Fibroblast of lung (primary cell): ENCODE data around the gene PDZD2. TPM values are rescaled to one million over a fixed set of nuclear protein-coding genes. Genes with fewer than 3 reads are reported as not detected.

Experiments used
- DNase-seq, 2 donors: peaks; one replicate each; pipeline versions ENCODE4 v3.0.0 to v3.0.0-alpha.2; 2010; ENCODE audit warnings: low read depth in 2 of 2
- H2AFZ ChIP-seq: 2 replicates; pipeline ENCODE4 v1.5.1; 2012; ENCODE audit warnings: low read length, control low read depth, inconsistent platforms
- H3K27ac ChIP-seq: 2 replicates; pipeline ENCODE4 v1.5.1; 2011; ENCODE audit warnings: low read length, control low read depth; ENCODE audit not compliant: insufficient read depth
- H3K27me3 ChIP-seq: 2 replicates; pipeline ENCODE4 v1.5.1; 2011; ENCODE audit warnings: mild to moderate bottlenecking, low read length; ENCODE audit not compliant: control insufficient read depth, insufficient read depth
- H3K36me3 ChIP-seq: 2 replicates; pipeline ENCODE4 v1.5.1; 2011; ENCODE audit warnings: low read length; ENCODE audit not compliant: control insufficient read depth, insufficient read depth
- H3K4me1 ChIP-seq: 2 replicates; pipeline ENCODE4 v1.5.1; 2011; ENCODE audit warnings: low read length; ENCODE audit not compliant: control insufficient read depth, insufficient read depth; ENCODE audit errors: extremely low read depth
- H3K4me2 ChIP-seq: 2 replicates; pipeline ENCODE4 v1.5.1; 2011; ENCODE audit warnings: low read length, control low read depth; ENCODE audit not compliant: insufficient read depth; ENCODE audit errors: extremely low read depth
- H3K4me3 ChIP-seq, 4 experiments: fragments of 200-600 bp in 1 of 4; sonication (generic) in 1 of 4; replicated peaks in 1 of 4; 2 replicates each; pipeline ENCODE4 v1.5.1; 2011 to 2016; ENCODE audit warnings: low read length in 4 of 4, low read depth in 3 of 4, mild to moderate bottlenecking in 3 of 4, control low read depth in 2 of 4, inconsistent platforms in 1 of 4, mixed read lengths in 1 of 4; ENCODE audit not compliant: insufficient read depth in 1 of 4; ENCODE audit errors: control extremely low read depth in 1 of 4
- H3K79me2 ChIP-seq: 2 replicates; pipeline ENCODE4 v1.5.1; 2012; ENCODE audit warnings: mild to moderate bottlenecking, low read length, inconsistent platforms; ENCODE audit not compliant: control insufficient read depth, insufficient read depth
- H3K9ac ChIP-seq: 2 replicates; pipeline ENCODE4 v1.5.1; 2011; ENCODE audit warnings: mild to moderate bottlenecking, low read length, control low read depth; ENCODE audit not compliant: insufficient read depth
- H3K9me3 ChIP-seq: 2 replicates; pipeline ENCODE4 v1.5.1; 2012; ENCODE audit warnings: low read depth, low read length; ENCODE audit not compliant: control insufficient read depth, insufficient read depth
- H4K20me1 ChIP-seq: 2 replicates; pipeline ENCODE4 v1.5.1; 2011; ENCODE audit warnings: low read length; ENCODE audit not compliant: control insufficient read depth, insufficient read depth; ENCODE audit errors: extremely low read depth
- EZH2 ChIP-seq: IDR thresholded peaks from 2 replicates; pipeline ENCODE4 v1.5.1; 2012; ENCODE audit warnings: low read length, control low read depth, mild to moderate bottlenecking; ENCODE audit errors: missing control alignments
- polyA plus RNA-seq, 2 donors: library from polyadenylated mRNA; depleted of rRNA in 1 of 2; stranded (reverse) in 1 of 2; unstranded in 1 of 2; fragments of >200 nt; gene quantifications; 2 replicates each; pipeline ENCODE4 v1.2.1, GENCODE V29; 2011 to 2012; ENCODE audit warnings: missing spikeins in 1 of 2
- total RNA-seq: library from RNA; depleted of rRNA; stranded (reverse); fragments of >200 nt; gene quantifications from 2 replicates; pipeline ENCODE4 v1.2.1, GENCODE V29; 2014
- TF ChIP-seq, protein P1 (sequence below), 2 donors: IDR thresholded peaks in 1 of 2; conservative IDR thresholded peaks in 1 of 2; 1 replicate in 1 of 2; 2 replicates in 1 of 2; pipeline ENCODE4 v1.5.1; 2011 to 2012; ENCODE audit warnings: low read length in 2 of 2, control low read depth in 1 of 2, inconsistent platforms in 1 of 2, low read depth in 1 of 2, mild to moderate bottlenecking in 1 of 2

The PDZD2 gene
- total and polyA plus RNA-seq, 2 donors (not counting 1 experiment from before 2014, with no cell fraction given), result 0.33 to 0.40 TPM

DNA sequence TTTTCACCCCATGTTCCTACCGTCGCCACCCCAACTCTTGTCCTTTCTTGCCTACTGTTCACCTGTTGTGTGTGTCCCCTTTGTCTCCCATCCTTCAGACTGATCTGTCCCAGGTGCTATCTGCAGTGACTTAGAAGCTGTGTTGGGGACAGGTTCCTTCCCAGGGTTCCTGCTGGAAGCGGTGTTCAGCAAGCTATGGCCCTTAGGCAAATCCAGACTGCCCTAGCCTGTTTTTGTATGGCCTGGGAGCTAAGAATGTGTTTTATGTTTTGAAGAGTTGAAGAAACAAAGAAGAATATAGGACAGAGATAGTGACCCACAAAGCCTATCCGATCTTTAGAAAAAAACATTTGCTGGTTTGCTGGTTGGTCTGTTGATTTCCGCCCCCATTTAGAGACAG lies 298.8 kb downstream of the PDZD2 start:
- Histone ChIP-seq H3K9me3 (no peaks in the 10 kb centered on the region), H3K4me3 (no peak overlapping the region), H3K36me3 (no peaks in the 10 kb centered on the region), H3K4me1 (peaks cover 3% of the 10 kb centered on the region), H3K9ac (no peak overlapping the region), H3K4me2 (no peak overlapping the region), H3K27ac (no peak overlapping the region), H3K27me3 (peaks cover 5% of the 10 kb centered on the region), H2AFZ (no peak overlapping the region), H3K79me2 (no peaks in the 10 kb centered on the region), H4K20me1 (no peaks in the 10 kb centered on the region)
- TF ChIP-seq, protein P1, sequence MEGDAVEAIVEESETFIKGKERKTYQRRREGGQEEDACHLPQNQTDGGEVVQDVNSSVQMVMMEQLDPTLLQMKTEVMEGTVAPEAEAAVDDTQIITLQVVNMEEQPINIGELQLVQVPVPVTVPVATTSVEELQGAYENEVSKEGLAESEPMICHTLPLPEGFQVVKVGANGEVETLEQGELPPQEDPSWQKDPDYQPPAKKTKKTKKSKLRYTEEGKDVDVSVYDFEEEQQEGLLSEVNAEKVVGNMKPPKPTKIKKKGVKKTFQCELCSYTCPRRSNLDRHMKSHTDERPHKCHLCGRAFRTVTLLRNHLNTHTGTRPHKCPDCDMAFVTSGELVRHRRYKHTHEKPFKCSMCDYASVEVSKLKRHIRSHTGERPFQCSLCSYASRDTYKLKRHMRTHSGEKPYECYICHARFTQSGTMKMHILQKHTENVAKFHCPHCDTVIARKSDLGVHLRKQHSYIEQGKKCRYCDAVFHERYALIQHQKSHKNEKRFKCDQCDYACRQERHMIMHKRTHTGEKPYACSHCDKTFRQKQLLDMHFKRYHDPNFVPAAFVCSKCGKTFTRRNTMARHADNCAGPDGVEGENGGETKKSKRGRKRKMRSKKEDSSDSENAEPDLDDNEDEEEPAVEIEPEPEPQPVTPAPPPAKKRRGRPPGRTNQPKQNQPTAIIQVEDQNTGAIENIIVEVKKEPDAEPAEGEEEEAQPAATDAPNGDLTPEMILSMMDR (conservative IDR thresholded peaks at IDR 0.05 in 1 of 2, IDR thresholded peaks at IDR 0.05 in 1 of 2; ENCODE audit: low read depth in 1 of 2, low read length in 2 of 2), result no peak
- TF ChIP-seq EZH2, result no peak
- DNase-seq, result no peak

DNA sequence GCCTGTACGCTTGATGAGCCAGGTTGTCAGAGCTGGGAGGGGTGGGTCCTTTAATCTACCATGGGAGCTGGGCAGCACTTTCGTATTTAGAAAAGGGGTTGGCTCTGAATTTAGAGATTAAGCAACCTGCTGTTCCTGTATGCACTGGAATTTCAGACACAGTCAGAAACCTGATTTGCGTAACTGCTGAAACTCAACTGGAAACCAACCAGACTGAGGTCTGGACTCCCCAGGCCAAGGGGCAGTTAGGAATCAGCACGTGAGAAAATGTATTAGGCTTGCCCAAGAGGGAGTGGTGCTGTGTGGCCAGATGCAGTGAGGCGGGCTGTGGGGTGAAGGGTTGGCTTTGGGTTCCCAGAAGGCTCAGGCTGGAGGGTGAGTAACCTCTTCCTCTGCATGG lies 300.2 kb downstream of the PDZD2 start:
- DNase-seq, result peak in 1 of 2 donors; percentile 17
- Histone ChIP-seq H3K9ac (no peak overlapping the region), H3K9me3 (no peaks in the 10 kb centered on the region), H3K4me3 (no peak overlapping the region), H2AFZ (no peak overlapping the region), H3K27ac (no peak overlapping the region), H4K20me1 (no peaks in the 10 kb centered on the region), H3K27me3 (peaks cover 5% of the 10 kb centered on the region), H3K36me3 (no peaks in the 10 kb centered on the region), H3K79me2 (no peaks in the 10 kb centered on the region), H3K4me1 (peaks cover 3% of the 10 kb centered on the region), H3K4me2 (no peak overlapping the region)
- TF ChIP-seq EZH2, result no peak
- TF ChIP-seq, protein P1 (conservative IDR thresholded peaks at IDR 0.05 in 1 of 2, IDR thresholded peaks at IDR 0.05 in 1 of 2; ENCODE audit: low read depth in 1 of 2, low read length in 2 of 2), result no peak

DNA sequence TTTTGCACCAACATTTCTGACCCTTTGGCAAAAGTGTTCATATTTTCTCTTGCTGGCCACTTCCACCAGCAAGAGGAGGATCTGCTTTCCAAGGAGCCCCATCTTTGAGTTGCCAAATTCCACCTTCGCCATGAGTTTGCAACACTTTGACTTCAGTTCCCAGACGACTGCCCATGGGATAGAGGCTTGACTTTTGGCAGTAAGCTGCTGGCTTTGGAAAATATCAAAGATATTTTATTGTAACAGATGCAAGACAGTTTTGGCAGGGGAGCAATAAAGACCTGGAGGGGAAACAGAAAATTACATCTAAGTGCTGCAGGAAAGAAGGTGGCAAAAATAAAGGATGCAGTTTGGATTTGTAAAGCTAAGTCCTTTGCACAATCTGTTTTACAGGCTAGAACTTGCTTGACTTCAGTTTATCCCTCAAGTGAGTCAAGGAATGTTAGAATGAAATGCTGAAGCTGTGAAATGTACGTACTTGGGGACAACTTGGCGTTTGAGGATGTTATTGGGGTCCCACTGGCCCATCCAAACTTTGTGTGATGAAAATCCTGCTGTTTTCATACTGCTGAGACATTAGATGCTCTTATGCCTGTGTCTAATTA lies 302.3 kb downstream of the PDZD2 start:
- Histone ChIP-seq H3K4me2 (no peak overlapping the region), H3K4me3 (no peak overlapping the region), H3K9me3 (no peaks in the 10 kb centered on the region), H4K20me1 (no peaks in the 10 kb centered on the region), H3K27me3 (peaks cover 5% of the 10 kb centered on the region), H3K4me1 (peaks cover 3% of the 10 kb centered on the region), H3K79me2 (no peaks in the 10 kb centered on the region), H3K27ac (no peak overlapping the region), H3K9ac (no peak overlapping the region), H2AFZ (no peak overlapping the region), H3K36me3 (no peaks in the 10 kb centered on the region)
- TF ChIP-seq, protein P1 (conservative IDR thresholded peaks at IDR 0.05 in 1 of 2, IDR thresholded peaks at IDR 0.05 in 1 of 2; ENCODE audit: low read depth in 1 of 2, low read length in 2 of 2), result no peak
- TF ChIP-seq EZH2, result no peak
- DNase-seq, result no peak
